ENCODE measurements around the gene ATCAY. TPM values are rescaled to one million over a fixed set of nuclear protein-coding genes. Genes with fewer than 3 reads are reported as not detected.

ATCAY gene
- total and polyA plus RNA-seq, 3 donors from 2014 or later: 0.32 to 4.8 (median 1.7) TPM

DNA sequence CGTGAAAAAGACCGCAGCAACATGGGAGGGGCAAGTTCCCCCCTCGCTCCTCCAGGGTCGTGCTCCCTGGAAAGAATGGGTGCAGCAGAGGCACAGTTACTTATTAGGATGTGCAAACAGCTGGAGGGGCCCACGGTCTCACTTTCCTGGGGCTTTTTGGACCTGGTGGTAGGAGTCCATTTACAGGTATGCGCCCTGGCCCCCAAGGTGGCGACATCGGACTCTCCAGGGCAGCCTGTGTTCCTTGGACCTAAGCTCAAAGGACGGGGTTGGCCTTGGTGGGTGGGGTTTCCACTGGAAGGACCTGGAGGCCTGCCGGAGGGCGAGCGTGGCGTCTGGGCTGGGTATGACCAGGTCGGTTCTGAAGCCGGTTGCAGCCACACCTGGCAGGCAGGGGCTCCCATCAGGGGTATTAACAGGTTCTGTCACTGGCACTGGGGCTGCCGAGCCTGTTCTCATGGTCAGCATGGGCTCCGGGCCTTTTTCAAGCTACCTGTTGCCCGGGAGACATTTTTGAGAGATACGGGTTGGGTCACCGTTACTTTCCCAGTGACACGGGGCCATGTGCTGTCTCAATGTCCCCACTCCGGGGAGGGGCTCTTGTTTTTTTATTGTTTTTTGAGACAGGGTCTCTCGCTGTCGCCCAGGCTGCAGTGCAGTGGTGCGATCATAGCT is 17.5 kb upstream of the ATCAY start:
- no peaks in the 10 kb centered on the region for H3K27me3 ChIP-seq
- no peaks in the 10 kb centered on the region for H3K4me1 ChIP-seq
- H3K36me3 ChIP-seq (ENCODE audit: low read depth, missing control alignments): no peaks in the 10 kb centered on the region
- intact Hi-C loops (cut with DNase I; ENCODE audit: low total_unique reads): no loop called here
- no peak overlapping the region for H3K4me3 ChIP-seq
- WGBS, 2 donors: 84 to 88% methylated on average over 20 to 25 of the region's 25 CpGs
- H3K27ac ChIP-seq: no peak overlapping the region
- TF ChIP-seq POLR2A (IDR thresholded peaks at IDR 0.05): no peak
- TF ChIP-seq, protein P1, sequence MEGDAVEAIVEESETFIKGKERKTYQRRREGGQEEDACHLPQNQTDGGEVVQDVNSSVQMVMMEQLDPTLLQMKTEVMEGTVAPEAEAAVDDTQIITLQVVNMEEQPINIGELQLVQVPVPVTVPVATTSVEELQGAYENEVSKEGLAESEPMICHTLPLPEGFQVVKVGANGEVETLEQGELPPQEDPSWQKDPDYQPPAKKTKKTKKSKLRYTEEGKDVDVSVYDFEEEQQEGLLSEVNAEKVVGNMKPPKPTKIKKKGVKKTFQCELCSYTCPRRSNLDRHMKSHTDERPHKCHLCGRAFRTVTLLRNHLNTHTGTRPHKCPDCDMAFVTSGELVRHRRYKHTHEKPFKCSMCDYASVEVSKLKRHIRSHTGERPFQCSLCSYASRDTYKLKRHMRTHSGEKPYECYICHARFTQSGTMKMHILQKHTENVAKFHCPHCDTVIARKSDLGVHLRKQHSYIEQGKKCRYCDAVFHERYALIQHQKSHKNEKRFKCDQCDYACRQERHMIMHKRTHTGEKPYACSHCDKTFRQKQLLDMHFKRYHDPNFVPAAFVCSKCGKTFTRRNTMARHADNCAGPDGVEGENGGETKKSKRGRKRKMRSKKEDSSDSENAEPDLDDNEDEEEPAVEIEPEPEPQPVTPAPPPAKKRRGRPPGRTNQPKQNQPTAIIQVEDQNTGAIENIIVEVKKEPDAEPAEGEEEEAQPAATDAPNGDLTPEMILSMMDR (IDR thresholded peaks at IDR 0.05): no peak
- DNase-seq: no peak
- H3K9me3 ChIP-seq: no peaks in the 10 kb centered on the region

DNA sequence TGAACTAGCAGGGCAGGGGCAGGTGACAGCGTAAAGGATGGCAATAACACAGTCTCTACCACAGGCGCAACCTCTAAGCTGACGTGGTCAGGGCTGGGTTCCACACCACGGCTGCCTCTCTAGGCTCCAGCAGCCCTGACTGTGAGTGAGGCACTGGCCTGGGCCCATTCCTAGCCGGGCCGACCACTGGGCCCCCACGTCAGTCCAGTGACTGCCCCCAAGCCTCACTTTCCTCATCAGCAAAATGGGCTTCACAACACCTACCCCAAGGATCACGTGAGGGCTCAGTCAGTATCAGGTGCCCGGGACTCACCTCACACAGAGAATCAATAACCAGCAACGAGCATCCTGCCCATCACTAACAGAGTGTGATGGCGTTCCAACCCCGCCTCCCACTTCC is 16.8 kb upstream of the ATCAY start:
- TF ChIP-seq POLR2A (IDR thresholded peaks at IDR 0.05): no peak
- TF ChIP-seq, protein P1 (IDR thresholded peaks at IDR 0.05): no peak
- 81 to 87% methylated on average over 10 to 11 of the region's 12 CpGs for WGBS, 2 donors

GRCh38 chr19:3866910-3867638 is 13.4 kb upstream of the ATCAY start:
- no peaks in the 10 kb centered on the region for H3K27me3 ChIP-seq
- no peaks in the 10 kb centered on the region for H3K9me3 ChIP-seq
- intact Hi-C loops (cut with DNase I; ENCODE audit: low total_unique reads): no loop called here
- H3K4me3 ChIP-seq: no peak overlapping the region
- H3K36me3 ChIP-seq (ENCODE audit: low read depth, missing control alignments): no peaks in the 10 kb centered on the region
- DNase-seq: no peak
- 48 to 57% methylated on average over 14 of the region's 14 CpGs for WGBS, 2 donors
- H3K4me1 ChIP-seq: no peaks in the 10 kb centered on the region
- TF ChIP-seq POLR2A (IDR thresholded peaks at IDR 0.05): no peak
- TF ChIP-seq, protein P1 (IDR thresholded peaks at IDR 0.05): no peak
- no peak overlapping the region for H3K27ac ChIP-seq

More for the DNA sequence above, 16.8 kb upstream of the ATCAY start:
- no peak overlapping the region for H3K27ac ChIP-seq
- no peaks in the 10 kb centered on the region for H3K36me3 ChIP-seq (ENCODE audit: low read depth, missing control alignments)
- no peaks in the 10 kb centered on the region for H3K9me3 ChIP-seq
- no peak overlapping the region for H3K4me3 ChIP-seq
- H3K4me1 ChIP-seq: no peaks in the 10 kb centered on the region
- DNase-seq: no peak
- intact Hi-C loops (cut with DNase I; ENCODE audit: low total_unique reads): no loop called here
- H3K27me3 ChIP-seq: no peaks in the 10 kb centered on the region

DNA sequence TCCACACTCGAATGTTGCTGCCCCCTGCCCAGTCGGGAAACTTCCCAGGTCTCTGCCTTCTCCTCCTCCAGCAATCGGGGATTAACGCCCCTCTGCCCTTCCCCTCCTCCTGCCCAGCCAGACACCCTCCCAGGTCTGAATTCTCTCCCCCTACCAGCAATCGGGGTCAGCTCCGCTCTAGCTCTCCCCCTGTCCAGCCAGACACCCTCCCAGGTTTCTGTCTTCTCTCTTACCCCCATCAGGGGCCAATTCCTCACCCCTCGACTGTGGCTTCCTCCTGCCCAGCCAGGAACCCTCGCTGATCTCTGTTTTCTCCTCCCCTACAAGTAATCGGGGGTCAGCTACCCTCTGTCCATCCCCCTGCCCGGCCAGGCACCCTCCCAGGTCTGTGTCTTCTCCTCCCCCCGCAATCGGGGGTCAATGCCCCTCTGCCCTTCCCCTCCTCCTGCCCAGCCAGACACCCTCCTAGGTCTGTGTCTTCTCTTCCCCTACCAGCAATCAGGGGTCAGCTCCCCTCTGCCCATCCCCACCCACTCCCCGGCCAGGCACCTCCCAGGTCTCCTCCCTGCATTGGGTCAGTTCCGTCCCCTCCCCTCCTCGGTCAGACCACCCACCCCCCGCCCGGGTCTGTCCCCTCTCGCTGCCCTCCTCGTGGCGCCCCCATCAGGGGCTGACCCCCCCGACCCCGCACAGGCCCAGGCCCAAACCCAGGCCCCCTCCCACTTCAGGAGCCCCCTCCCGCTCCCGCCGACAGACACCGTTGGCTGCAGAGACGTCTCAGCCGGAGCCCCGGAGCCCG is 12.3 kb upstream of the ATCAY start:
- TF ChIP-seq, protein P1 (IDR thresholded peaks at IDR 0.05): no peak
- TF ChIP-seq POLR2A (IDR thresholded peaks at IDR 0.05): no peak
- no peaks in the 10 kb centered on the region for H3K27me3 ChIP-seq
- 6 to 10% methylated on average over 15 to 30 of the region's 30 CpGs for WGBS, 2 donors

More for the DNA sequence above, 12.3 kb upstream of the ATCAY start:
- Histone ChIP-seq H3K4me1 (no peaks in the 10 kb centered on the region), H3K4me3 (peak overlapping the region; percentile 54 to 61), H3K27ac (no peak overlapping the region), H3K9me3 (no peaks in the 10 kb centered on the region), H3K36me3 (ENCODE audit: low read depth, missing control alignments) (no peaks in the 10 kb centered on the region)
- DNase-seq: no peak
- intact Hi-C loops (cut with DNase I; ENCODE audit: low total_unique reads): no loop called here

Measured in testis (tissue), 3 donors.